Activated CD8-positive, alpha-beta T cell treated with anti-CD3 and anti-CD28 coated beads for 36 hours (primary cell): ENCODE results near the gene TNNT3. TPM values are rescaled to one million over a fixed set of nuclear protein-coding genes. Genes with fewer than 3 reads are reported as not detected.

ENCODE experiments used
- ATAC-seq: fragments of 200-7000 bp; cut with Tn5 transposase; one replicate; pipeline ENCODE4 v1.10.0; 2021; ENCODE audit warnings: mild to moderate bottlenecking, moderate library complexity
- CTCF ChIA-PET: fragments of 350-600 bp; sonication (Branson Sonifier 250); formaldehyde crosslinking; loops from one replicate; lab custom pipeline; 2021; ENCODE audit warnings: antibody characterized with exemption; lab: Charles Lee
- POLR2A ChIA-PET: fragments of 350-600 bp; sonication (Branson Sonifier 250); formaldehyde crosslinking; loops from one replicate; lab custom pipeline; 2021; ENCODE audit warnings: antibody characterized with exemption; lab: Charles Lee
- DNase-seq: peaks from one replicate; pipeline ENCODE4 v3.0.0-alpha.2; 2020
- H3K27ac Mint-ChIP-seq: one replicate; pipeline ENCODE4 v1.8.0; 2021; ENCODE audit warnings: mild to moderate bottlenecking, mixed read lengths
- H3K27me3 Mint-ChIP-seq: one replicate; pipeline ENCODE4 v1.8.0; 2021; ENCODE audit warnings: mixed read lengths
- H3K36me3 Mint-ChIP-seq: one replicate; pipeline ENCODE4 v1.8.0; 2021; ENCODE audit warnings: low read depth, mixed read lengths
- H3K4me1 Mint-ChIP-seq: one replicate; pipeline ENCODE4 v1.8.0; 2021; ENCODE audit warnings: low read depth, mixed read lengths
- H3K4me3 Mint-ChIP-seq: one replicate; pipeline ENCODE4 v1.8.0; 2021; ENCODE audit warnings: mild to moderate bottlenecking, moderate library complexity, mixed read lengths
- H3K9me3 Mint-ChIP-seq: one replicate; pipeline ENCODE4 v1.8.0; 2021; ENCODE audit warnings: mixed read lengths
- CTCF ChIP-seq: fragments of 200-600 bp; IDR thresholded peaks from one replicate; pipeline ENCODE4 v1.8.0; 2022; ENCODE audit warnings: antibody characterized with exemption, mild to moderate bottlenecking
- intact Hi-C: fragments of 100-400 bp; cut with micrococcal nuclease; formaldehyde crosslinking; loops from one replicate; pipeline ENCODE4 v1.10.0; 2022
- total RNA-seq, 2 experiments: library from RNA; stranded (reverse); gene quantifications; one replicate each; pipeline ENCODE4 v1.2.3, GENCODE V29; 2021

Gene TNNT3
- total RNA-seq, 2 experiments from 2014 or later, result 4.9 to 5.4 TPM

GRCh38 chr11:1943576-1943975 lies 24.1 kb downstream of the TNNT3 start:
- no peaks in the 10 kb centered on the region for H3K9me3 Mint-ChIP-seq
- TF ChIP-seq CTCF, result no peak
- H3K27me3 Mint-ChIP-seq, result no peaks in the 10 kb centered on the region
- ATAC-seq (no peak), DNase-seq (peak; percentile 4)
- no peak overlapping the region for H3K4me3 Mint-ChIP-seq
- peaks cover 12% of the 10 kb centered on the region for H3K4me1 Mint-ChIP-seq
- ChIA-PET POLR2A (no interaction called here), CTCF (interaction anchor here (1.2 to 1.6 kb wide), 2 partner anchors 111 to 208 kb away, joined by 3 read pairs; no protein-coding TSS in a partner anchor)
- no peak overlapping the region for H3K27ac Mint-ChIP-seq
- intact Hi-C loops, result no loop called here
- no peaks in the 10 kb centered on the region for H3K36me3 Mint-ChIP-seq

DNA sequence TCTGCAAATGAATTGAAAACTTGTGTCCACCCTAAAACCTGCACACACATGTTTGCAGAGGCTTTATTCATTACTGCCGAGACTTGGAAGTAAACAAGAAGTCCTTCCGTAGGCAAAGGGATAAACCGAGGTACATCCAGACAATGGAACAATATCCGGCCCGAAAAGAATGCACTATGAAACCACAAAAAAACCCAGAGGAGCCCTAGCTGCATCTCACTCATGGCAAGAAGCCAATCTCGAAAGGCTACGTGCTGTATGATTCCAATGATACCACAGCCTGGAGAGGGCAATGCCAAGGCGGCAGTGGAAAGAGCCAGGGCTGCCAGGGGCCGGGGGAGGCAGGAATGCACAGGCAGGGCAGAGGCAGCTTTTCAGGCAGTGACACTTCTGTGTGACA lies 24.5 kb downstream of the TNNT3 start:
- CTCF ChIA-PET, result interaction anchor here (1.2 to 1.6 kb wide), 2 partner anchors 111 to 207 kb away, joined by 3 read pairs; no protein-coding TSS in a partner anchor
- DNase-seq (peak; percentile 1), ATAC-seq (no peak)
- intact Hi-C loops, result no loop called here
- H3K36me3 Mint-ChIP-seq, result no peaks in the 10 kb centered on the region
- POLR2A ChIA-PET, result no interaction called here
- no peak for TF ChIP-seq CTCF
- H3K9me3 Mint-ChIP-seq, result no peaks in the 10 kb centered on the region
- H3K27me3 Mint-ChIP-seq, result no peaks in the 10 kb centered on the region
- H3K4me3 Mint-ChIP-seq, result no peak overlapping the region
- peaks cover 11% of the 10 kb centered on the region for H3K4me1 Mint-ChIP-seq
- H3K27ac Mint-ChIP-seq, result no peak overlapping the region

DNA sequence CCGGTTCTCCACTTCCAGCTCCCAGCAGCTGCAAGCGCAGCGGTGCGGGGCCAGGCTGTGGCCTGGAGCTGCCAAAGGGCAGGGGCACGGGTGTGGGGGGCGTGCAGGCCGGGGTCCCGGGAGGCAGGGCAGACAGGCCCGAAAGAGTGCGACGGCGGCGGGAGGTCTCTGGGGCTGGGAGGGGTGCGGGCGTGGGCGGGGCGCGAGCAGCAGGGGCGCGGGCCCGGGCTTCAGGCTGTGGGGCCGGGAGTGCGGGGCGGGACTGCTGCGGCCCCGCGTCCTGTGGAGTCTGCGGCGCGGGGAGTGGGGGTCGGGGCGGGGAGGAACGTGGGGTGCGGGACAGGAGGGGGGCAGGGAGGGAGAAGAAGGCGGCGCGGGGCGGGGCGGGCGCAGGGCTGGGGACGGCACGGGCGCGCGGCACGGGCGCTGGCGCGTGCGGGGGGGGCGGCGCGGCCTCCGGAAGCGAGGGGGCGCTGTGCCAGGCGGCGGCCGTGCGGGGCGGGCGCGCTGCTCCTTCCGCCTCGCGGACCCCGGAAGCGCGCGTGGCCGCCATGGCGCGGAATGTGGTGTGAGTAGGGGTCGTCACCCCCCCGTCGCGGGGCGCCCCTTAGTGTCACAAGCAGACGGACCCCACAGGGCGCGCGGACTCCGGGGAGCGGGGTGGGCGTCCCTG lies 27.4 kb downstream of the TNNT3 start, which contains the start of gene MRPL23:
Gene MRPL23 (plus strand): TSS at position 521 of the 673 bp plus-strand sequence. CDS start 31 bp downstream, at position 552.
- Mint-ChIP-seq H3K27ac (no peak within 1 kb of the TSS), H3K9me3 (no peaks in the 10 kb centered on the region), H3K27me3 (no peaks in the 10 kb centered on the region), H3K4me3 (no peak within 1 kb of the TSS), H3K4me1 (no peaks in the 10 kb centered on the region), H3K36me3 (no peaks in the 10 kb centered on the region)
- ChIA-PET CTCF (interaction anchor here (1.1 to 2.2 kb wide), 3 partner anchors 51 to 114 kb away, joined by 3 to 15 read pairs (median 5); no protein-coding TSS in a partner anchor), POLR2A (interaction anchor here (1.0 to 3.2 kb wide), 3 partner anchors 56 to 100 kb away, joined by 3 to 12 read pairs (median 4); partner anchors contain the start of gene PRR33)
- no peak for TF ChIP-seq CTCF
- DNase-seq, result peak; percentile 29
- peak; percentile 88 for ATAC-seq
- intact Hi-C loops, result no loop called here

- Mint-ChIP-seq H3K4me3 (no peak overlapping the region), H3K27me3 (no peaks in the 10 kb centered on the region), H3K27ac (no peak overlapping the region), H3K36me3 (no peaks in the 10 kb centered on the region), H3K9me3 (no peaks in the 10 kb centered on the region), H3K4me1 (no peaks in the 10 kb centered on the region)
- CTCF ChIA-PET, result interaction anchor here (0.7 to 2.2 kb wide), 10 partner anchors 13 to 254 kb away, joined by 3 to 15 read pairs (median 3); partner anchors contain the start of genes LSP1 and TNNI2
- POLR2A ChIA-PET, result interaction anchor here (0.6 to 3.2 kb wide), 5 partner anchors 40 to 101 kb away, joined by 3 to 12 read pairs (median 4); partner anchors contain the start of genes LSP1 and PRR33
- no peak for DNase-seq
- ATAC-seq, result peak; percentile 25
- intact Hi-C loops, result no loop called here
- TF ChIP-seq CTCF, result no peak
Observed at GRCh38 chr11:1947592-1948237, 28.2 kb downstream of the TNNT3 start.
